HEK293 (cell line): ENCODE data around the gene CREBL2.

Experiments used
- CTCF ChIA-PET: fragments of 350-600 bp; formaldehyde crosslinking; extraction: SDS; loops from one replicate; lab custom pipeline; 2021; ENCODE audit warnings: antibody characterized with exemption; lab: Yijun Ruan, JAX
- POLR2A ChIA-PET: fragments of 300-600 bp; formaldehyde crosslinking; extraction: SDS; loops from one replicate; lab custom pipeline; 2020; ENCODE audit warnings: antibody characterized with exemption, inconsistent platforms; lab: Yijun Ruan, JAX
- H3K27ac ChIP-seq: fragments of 200-500 bp; sonication (Bioruptor generic); 2 replicates; pipeline ENCODE4 v1.5.1; 2014; ENCODE audit warnings: low read depth, low read length, control low read depth, inconsistent platforms; ENCODE audit errors: extremely low read depth
- H3K36me3 ChIP-seq, 2 experiments: fragments of 200-500 bp in 1 of 2; sonication (Bioruptor generic) in 1 of 2; 1 replicate in 1 of 2; 2 replicates in 1 of 2; pipeline ENCODE4 v1.5.1; 2014 to 2017; ENCODE audit warnings: inconsistent platforms in 2 of 2, low read length in 2 of 2; ENCODE audit not compliant: control insufficient read depth in 2 of 2, insufficient read depth in 1 of 2
- H3K4me1 ChIP-seq: fragments of 200-500 bp; sonication (Bioruptor generic); 2 replicates; pipeline ENCODE4 v1.5.1; 2014; ENCODE audit warnings: mild to moderate bottlenecking, low read length, inconsistent platforms; ENCODE audit not compliant: control insufficient read depth, insufficient read depth
- H3K4me3 ChIP-seq: 2 replicates; pipeline ENCODE4 v1.5.1; 2011; ENCODE audit warnings: low read depth, mild to moderate bottlenecking, control low read depth, low read length, moderate library complexity
- H3K9me3 ChIP-seq: fragments of 200-500 bp; sonication (Bioruptor generic); 2 replicates; pipeline ENCODE4 v1.5.1; 2014; ENCODE audit warnings: low read depth, low read length, inconsistent platforms; ENCODE audit not compliant: control insufficient read depth, insufficient read depth
- BCL11A ChIP-seq: fragments of 450-650 bp; formaldehyde crosslinking; IDR thresholded peaks from 2 replicates; pipeline ENCODE4 v1.5.1; 2016; ENCODE audit warnings: low read depth, missing biosample characterization, missing genetic modification characterization
- GLIS1 ChIP-seq: fragments of 450-650 bp; formaldehyde crosslinking; IDR thresholded peaks from 2 replicates; pipeline ENCODE4 v1.5.1; 2016; ENCODE audit warnings: missing biosample characterization, missing genetic modification characterization
- KLF16 ChIP-seq: fragments of 450-650 bp; formaldehyde crosslinking; IDR thresholded peaks from 2 replicates; pipeline ENCODE4 v1.5.1; 2017; ENCODE audit warnings: missing biosample characterization, missing genetic modification characterization
- MEIS1 ChIP-seq: sonication (generic); formaldehyde crosslinking; IDR thresholded peaks from 2 replicates; pipeline ENCODE4 v1.8.1; 2022; ENCODE audit warnings: missing genetic modification reagents, mild to moderate bottlenecking, borderline replicate concordance
- PRDM1 ChIP-seq: fragments of 450-650 bp; formaldehyde crosslinking; IDR thresholded peaks from 2 replicates; pipeline ENCODE4; 2016; ENCODE audit warnings: missing biosample characterization, missing genetic modification characterization
- PRDM4 ChIP-seq: fragments of 450-650 bp; formaldehyde crosslinking; IDR thresholded peaks from 2 replicates; pipeline ENCODE4 v1.5.1; 2017; ENCODE audit warnings: missing biosample characterization, missing genetic modification characterization
- SETDB1 ChIP-seq: IDR thresholded peaks from one replicate; pipeline ENCODE4 v1.6.1; 2017; ENCODE audit warnings: mild to moderate bottlenecking, low read length, moderate library complexity, mixed read lengths; ENCODE audit not compliant: insufficient read length
- ZFP3 ChIP-seq: fragments of 450-650 bp; formaldehyde crosslinking; IDR thresholded peaks from 2 replicates; pipeline ENCODE4 v1.5.1; 2016; ENCODE audit warnings: low read depth, missing biosample characterization, missing genetic modification characterization
- ZNF148 ChIP-seq: fragments of 450-650 bp; formaldehyde crosslinking; IDR thresholded peaks from 2 replicates; pipeline ENCODE4 v1.5.0; 2017; ENCODE audit warnings: missing biosample characterization, missing genetic modification characterization, borderline replicate concordance
- ZNF155 ChIP-seq: fragments of 450-650 bp; formaldehyde crosslinking; IDR thresholded peaks from 2 replicates; pipeline ENCODE4 v1.5.1; 2016; ENCODE audit warnings: missing biosample characterization, missing genetic modification characterization
- ZNF404 ChIP-seq: fragments of 450-650 bp; formaldehyde crosslinking; IDR thresholded peaks from 2 replicates; pipeline ENCODE4 v1.5.1; 2017; ENCODE audit warnings: missing biosample characterization, missing genetic modification characterization
- ZNF423 ChIP-seq: fragments of 450-650 bp; formaldehyde crosslinking; IDR thresholded peaks from 2 replicates; pipeline ENCODE4 v1.5.1; 2016; ENCODE audit warnings: missing biosample characterization, missing genetic modification characterization
- ZNF585B ChIP-seq: fragments of 450-650 bp; formaldehyde crosslinking; IDR thresholded peaks from 2 replicates; pipeline ENCODE4 v1.5.1; 2016; ENCODE audit warnings: missing biosample characterization, missing genetic modification characterization
- ZNF596 ChIP-seq: fragments of 450-650 bp; IDR thresholded peaks from 2 replicates; pipeline ENCODE4 v1.5.0; 2018; ENCODE audit warnings: missing biosample characterization, mild to moderate bottlenecking, missing genetic modification characterization, moderate library complexity
- ZNF626 ChIP-seq: fragments of 450-650 bp; sonication (Bioruptor Pico); formaldehyde crosslinking; IDR thresholded peaks from 2 replicates; pipeline ENCODE4 v1.5.1; 2018; ENCODE audit warnings: missing biosample characterization, missing genetic modification characterization, inconsistent platforms
- ZNF658 ChIP-seq: fragments of 450-650 bp; formaldehyde crosslinking; IDR thresholded peaks from 2 replicates; pipeline ENCODE4; 2016; ENCODE audit warnings: missing biosample characterization, missing genetic modification characterization
- ZNF707 ChIP-seq: fragments of 450-650 bp; formaldehyde crosslinking; IDR thresholded peaks from 2 replicates; pipeline ENCODE4 v1.5.1; 2016; ENCODE audit warnings: missing biosample characterization, missing genetic modification characterization
- ZNF785 ChIP-seq: fragments of 450-650 bp; formaldehyde crosslinking; IDR thresholded peaks from 2 replicates; pipeline ENCODE4 v1.5.1; 2016; ENCODE audit warnings: missing biosample characterization, missing genetic modification characterization
- ZNF791 ChIP-seq: fragments of 450-650 bp; formaldehyde crosslinking; IDR thresholded peaks from 2 replicates; pipeline ENCODE4 v1.5.1; 2016; ENCODE audit warnings: missing biosample characterization, missing genetic modification characterization
- TF ChIP-seq, protein P1 (sequence below): fragments of 450-650 bp; IDR thresholded peaks from 2 replicates; pipeline ENCODE4 v1.5.1; 2018; ENCODE audit warnings: missing biosample characterization, missing genetic modification characterization
- TF ChIP-seq, protein P2 (sequence below): fragments of 450-650 bp; formaldehyde crosslinking; conservative IDR thresholded peaks from 2 replicates; pipeline ENCODE4 v1.5.1; 2016; ENCODE audit warnings: low read depth, missing biosample characterization, missing genetic modification characterization
- TF ChIP-seq, protein P3 (sequence below): fragments of 450-650 bp; formaldehyde crosslinking; IDR thresholded peaks from 2 replicates; pipeline ENCODE4 v1.5.1; 2017; ENCODE audit warnings: missing biosample characterization, missing genetic modification characterization

CREBL2 gene

GRCh38 chr12:12685305-12685704 lies 73.6 kb downstream of the CREBL2 start:
- ChIA-PET POLR2A (interaction anchor here (0.7 kb wide), 1 partner anchor 328 kb away, joined by 3 read pairs; no protein-coding TSS in a partner anchor), CTCF (interaction anchor here (0.6 kb wide), 2 partner anchors 18 to 1054 kb away, joined by 3 read pairs; no protein-coding TSS in a partner anchor)
- Histone ChIP-seq H3K36me3 (no peaks in the 10 kb centered on the region), H3K9me3 (no peaks in the 10 kb centered on the region), H3K4me3 (no peak overlapping the region), H3K27ac (no peak overlapping the region), H3K4me1 (no peaks in the 10 kb centered on the region)
- TF ChIP-seq ZNF404 (tag by site-specific recombination) (no peak), GLIS1 (no peak), ZNF791 (tag by site-specific recombination) (no peak), ZNF148 (tag by site-specific recombination) (no peak), ZNF585B (tag by site-specific recombination) (no peak), ZNF596 (tag by site-specific recombination) (no peak)
- TF ChIP-seq, protein P1, sequence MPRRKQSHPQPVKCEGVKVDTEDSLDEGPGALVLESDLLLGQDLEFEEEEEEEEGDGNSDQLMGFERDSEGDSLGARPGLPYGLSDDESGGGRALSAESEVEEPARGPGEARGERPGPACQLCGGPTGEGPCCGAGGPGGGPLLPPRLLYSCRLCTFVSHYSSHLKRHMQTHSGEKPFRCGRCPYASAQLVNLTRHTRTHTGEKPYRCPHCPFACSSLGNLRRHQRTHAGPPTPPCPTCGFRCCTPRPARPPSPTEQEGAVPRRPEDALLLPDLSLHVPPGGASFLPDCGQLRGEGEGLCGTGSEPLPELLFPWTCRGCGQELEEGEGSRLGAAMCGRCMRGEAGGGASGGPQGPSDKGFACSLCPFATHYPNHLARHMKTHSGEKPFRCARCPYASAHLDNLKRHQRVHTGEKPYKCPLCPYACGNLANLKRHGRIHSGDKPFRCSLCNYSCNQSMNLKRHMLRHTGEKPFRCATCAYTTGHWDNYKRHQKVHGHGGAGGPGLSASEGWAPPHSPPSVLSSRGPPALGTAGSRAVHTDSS (tag by site-specific recombination): no peak

DNA sequence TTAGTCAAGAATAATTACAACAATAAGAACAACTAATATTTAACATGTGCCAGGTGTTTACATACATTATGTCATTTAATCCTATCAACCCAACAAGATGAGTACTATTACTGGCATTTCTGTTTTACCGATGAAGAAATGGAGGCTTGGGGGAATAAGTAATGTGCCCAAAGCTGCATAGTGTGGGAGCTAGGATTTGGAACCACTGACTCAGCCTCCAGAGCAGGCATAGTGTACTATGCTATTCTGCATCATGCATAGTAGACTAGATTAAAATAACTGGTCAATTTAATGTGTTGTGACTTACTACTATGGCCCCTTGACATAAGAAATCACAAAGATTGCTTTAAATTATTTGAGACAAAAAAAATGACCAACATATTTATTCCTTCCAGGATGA lies 74.8 kb downstream of the CREBL2 start:
- CTCF ChIA-PET: no interaction called here
- POLR2A ChIA-PET: no interaction called here
- no peak overlapping the region for H3K27ac ChIP-seq
- H3K4me1 ChIP-seq: no peaks in the 10 kb centered on the region
- TF ChIP-seq, protein P2, sequence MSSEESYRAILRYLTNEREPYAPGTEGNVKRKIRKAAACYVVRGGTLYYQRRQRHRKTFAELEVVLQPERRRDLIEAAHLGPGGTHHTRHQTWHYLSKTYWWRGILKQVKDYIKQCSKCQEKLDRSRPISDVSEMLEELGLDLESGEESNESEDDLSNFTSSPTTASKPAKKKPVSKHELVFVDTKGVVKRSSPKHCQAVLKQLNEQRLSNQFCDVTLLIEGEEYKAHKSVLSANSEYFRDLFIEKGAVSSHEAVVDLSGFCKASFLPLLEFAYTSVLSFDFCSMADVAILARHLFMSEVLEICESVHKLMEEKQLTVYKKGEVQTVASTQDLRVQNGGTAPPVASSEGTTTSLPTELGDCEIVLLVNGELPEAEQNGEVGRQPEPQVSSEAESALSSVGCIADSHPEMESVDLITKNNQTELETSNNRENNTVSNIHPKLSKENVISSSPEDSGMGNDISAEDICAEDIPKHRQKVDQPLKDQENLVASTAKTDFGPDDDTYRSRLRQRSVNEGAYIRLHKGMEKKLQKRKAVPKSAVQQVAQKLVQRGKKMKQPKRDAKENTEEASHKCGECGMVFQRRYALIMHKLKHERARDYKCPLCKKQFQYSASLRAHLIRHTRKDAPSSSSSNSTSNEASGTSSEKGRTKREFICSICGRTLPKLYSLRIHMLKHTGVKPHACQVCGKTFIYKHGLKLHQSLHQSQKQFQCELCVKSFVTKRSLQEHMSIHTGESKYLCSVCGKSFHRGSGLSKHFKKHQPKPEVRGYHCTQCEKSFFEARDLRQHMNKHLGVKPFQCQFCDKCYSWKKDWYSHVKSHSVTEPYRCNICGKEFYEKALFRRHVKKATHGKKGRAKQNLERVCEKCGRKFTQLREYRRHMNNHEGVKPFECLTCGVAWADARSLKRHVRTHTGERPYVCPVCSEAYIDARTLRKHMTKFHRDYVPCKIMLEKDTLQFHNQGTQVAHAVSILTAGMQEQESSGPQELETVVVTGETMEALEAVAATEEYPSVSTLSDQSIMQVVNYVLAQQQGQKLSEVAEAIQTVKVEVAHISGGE (tag by site-specific recombination): no peak
- no peak for TF ChIP-seq MEIS1 (CRISPR knock-in tag)
- no peak for TF ChIP-seq ZNF423 (tag by site-specific recombination)
- no peak for TF ChIP-seq PRDM1 (tag by site-specific recombination)
- no peaks in the 10 kb centered on the region for H3K36me3 ChIP-seq
- no peak overlapping the region for H3K4me3 ChIP-seq
- no peaks in the 10 kb centered on the region for H3K9me3 ChIP-seq

DNA sequence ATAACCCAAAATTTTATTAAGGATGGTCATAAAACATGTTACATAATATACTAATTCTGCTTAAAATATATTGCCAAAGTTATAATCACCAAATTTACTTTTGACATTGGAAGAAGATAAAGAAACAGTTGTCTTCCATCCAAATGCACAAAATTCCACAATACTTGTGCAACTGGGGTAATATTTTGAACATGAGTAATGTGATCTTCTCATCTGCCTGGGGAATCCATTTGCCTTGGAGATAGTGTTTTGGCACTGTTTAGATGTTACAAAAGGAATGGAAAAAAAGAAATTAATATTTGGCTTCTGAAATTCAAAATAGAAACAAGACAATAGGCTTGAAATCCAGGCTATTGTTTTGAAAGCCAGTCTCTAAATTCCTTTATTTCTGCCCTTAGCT lies 75.2 kb downstream of the CREBL2 start:
- no peaks in the 10 kb centered on the region for H3K4me1 ChIP-seq
- H3K36me3 ChIP-seq: no peaks in the 10 kb centered on the region
- no peak overlapping the region for H3K27ac ChIP-seq
- H3K9me3 ChIP-seq: no peaks in the 10 kb centered on the region
- POLR2A ChIA-PET: no interaction called here
- CTCF ChIA-PET: no interaction called here
- no peak overlapping the region for H3K4me3 ChIP-seq
- no peak for TF ChIP-seq SETDB1
- no peak for TF ChIP-seq ZNF707
- no peak for TF ChIP-seq ZNF785 (tag by site-specific recombination)
- TF ChIP-seq ZNF658 (tag by site-specific recombination): no peak
- TF ChIP-seq ZFP3 (tag by site-specific recombination): no peak
- no peak for TF ChIP-seq BCL11A (tag by site-specific recombination)
- TF ChIP-seq KLF16 (tag by site-specific recombination): no peak
- no peak for TF ChIP-seq ZNF155 (tag by site-specific recombination)
- TF ChIP-seq ZNF626: no peak
- TF ChIP-seq PRDM4 (tag by site-specific recombination): no peak
- TF ChIP-seq, protein P3, sequence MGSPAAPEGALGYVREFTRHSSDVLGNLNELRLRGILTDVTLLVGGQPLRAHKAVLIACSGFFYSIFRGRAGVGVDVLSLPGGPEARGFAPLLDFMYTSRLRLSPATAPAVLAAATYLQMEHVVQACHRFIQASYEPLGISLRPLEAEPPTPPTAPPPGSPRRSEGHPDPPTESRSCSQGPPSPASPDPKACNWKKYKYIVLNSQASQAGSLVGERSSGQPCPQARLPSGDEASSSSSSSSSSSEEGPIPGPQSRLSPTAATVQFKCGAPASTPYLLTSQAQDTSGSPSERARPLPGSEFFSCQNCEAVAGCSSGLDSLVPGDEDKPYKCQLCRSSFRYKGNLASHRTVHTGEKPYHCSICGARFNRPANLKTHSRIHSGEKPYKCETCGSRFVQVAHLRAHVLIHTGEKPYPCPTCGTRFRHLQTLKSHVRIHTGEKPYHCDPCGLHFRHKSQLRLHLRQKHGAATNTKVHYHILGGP (tag by site-specific recombination): no peak
